Lower leg skin (tissue), 4 donors: ENCODE results near the gene CDH13. TPM values are rescaled to one million over a fixed set of nuclear protein-coding genes. Genes with fewer than 3 reads are reported as not detected.

ENCODE experiments used
- DNase-seq, 2 donors: peaks; one replicate each; pipeline ENCODE4 v3.0.0-alpha.2; 2019; ENCODE audit warnings: low spot score in 2 of 2
- H3K4me3 ChIP-seq: fragments of 200-600 bp; sonication (generic); 2 replicates; pipeline ENCODE4 v1.5.1; 2017; ENCODE audit warnings: mild to moderate bottlenecking, low read depth; ENCODE audit not compliant: poor library complexity, severe bottlenecking
- CTCF ChIP-seq, 3 donors: fragments of 450-650 bp; IDR thresholded peaks; one replicate each; pipeline ENCODE4 v1.5.1; 2016; ENCODE audit warnings: antibody characterized with exemption in 3 of 3, mild to moderate bottlenecking in 3 of 3, moderate library complexity in 2 of 3
- POLR2A ChIP-seq, 2 donors: fragments of 450-650 bp; IDR thresholded peaks; one replicate each; pipeline ENCODE4 v1.6.1; 2016 to 2017; ENCODE audit warnings: antibody characterized with exemption in 2 of 2, mild to moderate bottlenecking in 1 of 2, moderate library complexity in 1 of 2
- WGBS, 2 donors: methylation state at CpG; one replicate each; pipeline ENCODE4 v1.1.5; 2018; 5-methylcytosine and 5-hydroxymethylcytosine counted together
- intact Hi-C: fragments of 100-400 bp; cut with DNase I; formaldehyde crosslinking; loops from one replicate; pipeline ENCODE4 v1.15.0; 2023; ENCODE audit warnings: low total_unique reads
- total RNA-seq, 4 donors: library from RNA; depleted of rRNA; stranded (reverse); fragments of >200 nt; gene quantifications; one replicate each; pipeline ENCODE4 v1.1.0, GENCODE V29; 2016

The CDH13 gene
- total RNA-seq, 4 donors from 2014 or later: 102 to 246 (median 155) TPM

GRCh38 chr16:82634955-82635610, 8.3 kb downstream of the CDH13 start:
- DNase-seq: no peak
- intact Hi-C loops: no loop called here
- no peak overlapping the region for H3K4me3 ChIP-seq
- TF ChIP-seq POLR2A (IDR thresholded peaks at IDR 0.05) (no peak), CTCF (IDR thresholded peaks at IDR 0.05) (no peak)
- 52 to 58% methylated on average over 2 of the region's 2 CpGs for WGBS, 2 donors

GRCh38 chr16:82636485-82636884, 9.7 kb downstream of the CDH13 start:
- no peak for DNase-seq
- intact Hi-C loops: no loop called here
- no peak overlapping the region for H3K4me3 ChIP-seq
- TF ChIP-seq CTCF (IDR thresholded peaks at IDR 0.05): no peak
- TF ChIP-seq POLR2A (IDR thresholded peaks at IDR 0.05): no peak
- 59 to 62% methylated on average over 3 of the region's 3 CpGs for WGBS, 2 donors

DNA sequence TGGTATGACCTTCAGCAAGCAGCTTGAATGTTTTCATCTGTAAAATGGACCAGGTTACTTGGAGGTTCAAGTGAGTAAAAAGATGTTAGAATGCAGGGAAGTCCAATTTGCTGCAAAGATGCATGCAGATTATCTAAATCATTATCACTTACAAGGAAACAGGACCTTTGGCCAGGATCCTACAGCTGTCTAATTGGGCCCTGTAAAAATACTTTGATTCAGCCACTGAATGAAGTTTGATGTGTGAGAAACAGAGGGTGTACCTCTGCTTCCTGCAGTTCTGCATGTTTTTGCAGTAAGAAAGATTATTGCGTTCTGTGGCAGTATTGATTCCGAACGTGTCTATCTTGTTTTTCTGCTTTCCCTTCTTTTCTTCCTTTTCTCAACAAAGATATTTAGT, 10.2 kb downstream of the CDH13 start:
- no peak for DNase-seq
- intact Hi-C loops: no loop called here
- WGBS, 2 donors: 60 to 61% methylated on average over 3 of the region's 3 CpGs

GRCh38 chr16:82638095-82638798, 11.5 kb downstream of the CDH13 start:
- intact Hi-C loops: no loop called here
- WGBS, 2 donors: 72 to 75% methylated on average over 4 of the region's 4 CpGs
- DNase-seq: no peak

More for the DNA sequence above, 10.2 kb downstream of the CDH13 start:
- TF ChIP-seq POLR2A (IDR thresholded peaks at IDR 0.05) (no peak), CTCF (IDR thresholded peaks at IDR 0.05) (no peak)
- H3K4me3 ChIP-seq: no peak overlapping the region

GRCh38 chr16:82639263-82639662, 12.5 kb downstream of the CDH13 start:
- intact Hi-C loops: no loop called here
- WGBS, 2 donors: 67 to 85% methylated on average over 3 of the region's 3 CpGs
- H3K4me3 ChIP-seq: no peak overlapping the region
- TF ChIP-seq CTCF (IDR thresholded peaks at IDR 0.05) (no peak), POLR2A (IDR thresholded peaks at IDR 0.05) (no peak)
- no peak for DNase-seq

More at GRCh38 chr16:82638095-82638798, 11.5 kb downstream of the CDH13 start:
- no peak overlapping the region for H3K4me3 ChIP-seq
- no peak for TF ChIP-seq CTCF (IDR thresholded peaks at IDR 0.05)
- TF ChIP-seq POLR2A (IDR thresholded peaks at IDR 0.05): no peak
